ENCODE data around the gene ABLIM1. TPM values are rescaled to one million over a fixed set of nuclear protein-coding genes. Genes with fewer than 3 reads are reported as not detected.

The ABLIM1 gene
- total and polyA plus RNA-seq, 2 of the 13 experiments (the other 11 are each of a cell fraction or from before 2014, with no cell fraction given): 59.4 to 92.7 TPM

DNA sequence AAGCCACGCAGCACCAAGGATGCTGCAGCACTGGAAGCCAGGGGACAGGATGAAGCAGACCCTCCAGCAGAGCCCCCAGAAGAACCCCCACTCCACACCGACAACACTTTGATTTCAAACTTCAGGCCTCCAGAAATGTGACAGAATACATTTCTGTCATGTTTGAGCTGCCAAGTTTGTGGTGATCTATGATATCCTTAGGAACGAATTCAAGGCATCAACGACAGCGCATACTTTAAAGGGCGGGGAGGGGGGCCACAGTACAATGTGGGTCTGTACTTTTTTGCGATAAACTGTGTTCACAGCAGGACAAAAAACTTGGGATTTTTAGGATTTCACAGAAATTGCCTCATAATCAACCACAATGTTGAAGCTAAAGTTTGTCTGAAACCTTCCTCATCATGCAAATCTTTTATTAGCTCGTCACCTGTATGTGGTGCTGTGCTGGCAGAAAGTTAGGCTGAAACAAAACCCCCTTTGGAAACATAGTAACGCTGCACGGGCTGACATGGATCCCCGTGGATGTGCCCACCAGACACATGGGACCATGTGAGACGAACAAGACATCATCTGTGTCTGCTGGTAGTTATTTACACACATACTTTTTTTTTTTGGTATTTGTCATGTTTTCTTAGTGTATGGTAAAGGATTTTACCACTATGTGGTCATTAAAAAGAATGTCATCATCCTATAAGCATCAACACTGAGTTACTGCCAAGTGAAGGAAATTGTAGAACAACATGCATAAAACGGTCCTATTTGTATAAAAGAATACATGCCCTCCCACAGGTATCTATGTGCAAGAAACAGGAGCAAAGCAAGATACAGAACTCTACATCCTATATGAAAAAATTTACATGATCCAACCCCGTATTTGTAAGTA is 140.5 kb downstream of the ABLIM1 start:
- ATAC-seq: no peak

DNA sequence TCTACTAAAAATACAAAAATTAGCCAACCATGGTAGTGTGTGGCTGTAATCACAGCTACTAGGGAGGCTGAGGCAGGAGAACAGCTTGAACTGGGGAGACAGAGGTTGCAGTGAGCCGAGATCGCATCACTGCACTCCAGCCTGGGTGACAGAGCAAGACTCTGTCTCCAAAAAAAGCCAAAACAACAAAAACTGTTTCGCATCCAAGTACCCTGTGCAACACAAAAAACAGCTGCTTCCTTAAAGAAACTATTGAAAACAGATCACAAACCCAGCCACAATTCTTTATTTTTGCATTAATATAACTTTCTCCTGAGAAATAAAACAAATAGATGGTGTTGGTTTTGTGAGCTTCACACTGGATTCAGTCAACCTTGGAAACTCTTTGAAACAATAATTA is 141.7 kb downstream of the ABLIM1 start:
- Histone ChIP-seq H4K20me1 (ENCODE audit: insufficient read depth, low read length) (peaks cover 29% of the 10 kb centered on the region), H3K27me3 (ENCODE audit: control insufficient read depth in 1 of 2, insufficient read depth in 2 of 2, low read length in 2 of 2) (no peaks in the 10 kb centered on the region), H3K79me2 (ENCODE audit: insufficient read depth, low read length) (peaks cover 99% of the 10 kb centered on the region), H3K36me3 (replicated peaks in 1 of 2; ENCODE audit: control insufficient read depth in 1 of 2, insufficient read depth in 2 of 2, low read length in 2 of 2) (peaks cover 4 to 23% of the 10 kb centered on the region in 2 experiments; a peak in 4 of 5 replicates), H3K27ac (ENCODE audit: extremely low read length, insufficient read depth, low read length) (no peak overlapping the region), H3K9me3 (ENCODE audit: low read length) (no peaks in the 10 kb centered on the region), H3K4me1 (ENCODE audit: insufficient read depth, low read length) (peaks cover 96% of the 10 kb centered on the region), H3K4me2 (ENCODE audit: low read depth, low read length) (no peak overlapping the region), H3K9ac (ENCODE audit: insufficient read depth, low read depth, low read length) (no peak overlapping the region), H3K4me3 (replicated peaks in 1 of 3; ENCODE audit: insufficient read depth in 1 of 3, low read depth in 2 of 3, low read length in 3 of 3) (no peak overlapping the region), H2AFZ (ENCODE audit: low read length) (no peak overlapping the region)
- DNase-seq (ENCODE audit: low spot score) (no peak), FAIRE-seq (no peak), ATAC-seq (no peak)
- ChIA-PET CTCF (ENCODE audit: low intra/inter-chr PET ratio, low total read pairs) (no interaction called here), POLR2A (interaction anchor here (1.2 kb wide), 1 partner anchor 11 kb away, joined by 3 read pairs; no protein-coding TSS in a partner anchor)
- WGBS (ENCODE audit: low lambda C conversion rate): 98% methylated on average over 3 of the region's 3 CpGs
- intact Hi-C loops (cut with micrococcal nuclease; ENCODE audit: unreplicated experiment): no loop called here
- in situ Hi-C loops (cut with HindIII; ENCODE audit: extremely low pct_ligation_motif_present, low pct_unique_long_range_greater_than_20kb): no loop called here
- no TSS peak for BruUV-seq (replicated peaks)
- no peak for TF ChIP-seq MIER3 (CRISPR knock-in tag; IDR thresholded peaks at IDR 0.05; ENCODE audit: borderline replicate concordance)
- TF ChIP-seq ZNF672 (CRISPR knock-in tag; IDR thresholded peaks at IDR 0.05): no peak
- no peak for TF ChIP-seq ZNF530 (CRISPR knock-in tag; IDR thresholded peaks at IDR 0.05; ENCODE audit: low read depth)
- TF ChIP-seq, protein P1, sequence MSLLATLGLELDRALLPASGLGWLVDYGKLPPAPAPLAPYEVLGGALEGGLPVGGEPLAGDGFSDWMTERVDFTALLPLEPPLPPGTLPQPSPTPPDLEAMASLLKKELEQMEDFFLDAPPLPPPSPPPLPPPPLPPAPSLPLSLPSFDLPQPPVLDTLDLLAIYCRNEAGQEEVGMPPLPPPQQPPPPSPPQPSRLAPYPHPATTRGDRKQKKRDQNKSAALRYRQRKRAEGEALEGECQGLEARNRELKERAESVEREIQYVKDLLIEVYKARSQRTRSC (CRISPR knock-in tag; IDR thresholded peaks at IDR 0.05; ENCODE audit: low read depth): no peak
- no peak for TF ChIP-seq IKZF1 (IDR thresholded peaks at IDR 0.05)
- TF ChIP-seq, protein P2, sequence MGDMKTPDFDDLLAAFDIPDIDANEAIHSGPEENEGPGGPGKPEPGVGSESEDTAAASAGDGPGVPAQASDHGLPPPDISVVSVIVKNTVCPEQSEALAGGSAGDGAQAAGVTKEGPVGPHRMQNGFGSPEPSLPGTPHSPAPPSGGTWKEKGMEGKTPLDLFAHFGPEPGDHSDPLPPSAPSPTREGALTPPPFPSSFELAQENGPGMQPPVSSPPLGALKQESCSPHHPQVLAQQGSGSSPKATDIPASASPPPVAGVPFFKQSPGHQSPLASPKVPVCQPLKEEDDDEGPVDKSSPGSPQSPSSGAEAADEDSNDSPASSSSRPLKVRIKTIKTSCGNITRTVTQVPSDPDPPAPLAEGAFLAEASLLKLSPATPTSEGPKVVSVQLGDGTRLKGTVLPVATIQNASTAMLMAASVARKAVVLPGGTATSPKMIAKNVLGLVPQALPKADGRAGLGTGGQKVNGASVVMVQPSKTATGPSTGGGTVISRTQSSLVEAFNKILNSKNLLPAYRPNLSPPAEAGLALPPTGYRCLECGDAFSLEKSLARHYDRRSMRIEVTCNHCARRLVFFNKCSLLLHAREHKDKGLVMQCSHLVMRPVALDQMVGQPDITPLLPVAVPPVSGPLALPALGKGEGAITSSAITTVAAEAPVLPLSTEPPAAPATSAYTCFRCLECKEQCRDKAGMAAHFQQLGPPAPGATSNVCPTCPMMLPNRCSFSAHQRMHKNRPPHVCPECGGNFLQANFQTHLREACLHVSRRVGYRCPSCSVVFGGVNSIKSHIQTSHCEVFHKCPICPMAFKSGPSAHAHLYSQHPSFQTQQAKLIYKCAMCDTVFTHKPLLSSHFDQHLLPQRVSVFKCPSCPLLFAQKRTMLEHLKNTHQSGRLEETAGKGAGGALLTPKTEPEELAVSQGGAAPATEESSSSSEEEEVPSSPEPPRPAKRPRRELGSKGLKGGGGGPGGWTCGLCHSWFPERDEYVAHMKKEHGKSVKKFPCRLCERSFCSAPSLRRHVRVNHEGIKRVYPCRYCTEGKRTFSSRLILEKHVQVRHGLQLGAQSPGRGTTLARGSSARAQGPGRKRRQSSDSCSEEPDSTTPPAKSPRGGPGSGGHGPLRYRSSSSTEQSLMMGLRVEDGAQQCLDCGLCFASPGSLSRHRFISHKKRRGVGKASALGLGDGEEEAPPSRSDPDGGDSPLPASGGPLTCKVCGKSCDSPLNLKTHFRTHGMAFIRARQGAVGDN (CRISPR knock-in tag; IDR thresholded peaks at IDR 0.05): no peak
- no peak for TF ChIP-seq FOXA3 (CRISPR knock-in tag; IDR thresholded peaks at IDR 0.05)
- no peak for TF ChIP-seq YY1 (IDR thresholded peaks at IDR 0.05; ENCODE audit: insufficient read depth, insufficient replicate concordance, low read depth, low read length)
- no peak for TF ChIP-seq REXO4 (CRISPR knock-in tag; IDR thresholded peaks at IDR 0.05; ENCODE audit: borderline replicate concordance)
- TF ChIP-seq, protein P3, sequence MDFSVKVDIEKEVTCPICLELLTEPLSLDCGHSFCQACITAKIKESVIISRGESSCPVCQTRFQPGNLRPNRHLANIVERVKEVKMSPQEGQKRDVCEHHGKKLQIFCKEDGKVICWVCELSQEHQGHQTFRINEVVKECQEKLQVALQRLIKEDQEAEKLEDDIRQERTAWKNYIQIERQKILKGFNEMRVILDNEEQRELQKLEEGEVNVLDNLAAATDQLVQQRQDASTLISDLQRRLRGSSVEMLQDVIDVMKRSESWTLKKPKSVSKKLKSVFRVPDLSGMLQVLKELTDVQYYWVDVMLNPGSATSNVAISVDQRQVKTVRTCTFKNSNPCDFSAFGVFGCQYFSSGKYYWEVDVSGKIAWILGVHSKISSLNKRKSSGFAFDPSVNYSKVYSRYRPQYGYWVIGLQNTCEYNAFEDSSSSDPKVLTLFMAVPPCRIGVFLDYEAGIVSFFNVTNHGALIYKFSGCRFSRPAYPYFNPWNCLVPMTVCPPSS (IDR thresholded peaks at IDR 0.05): no peak

More for the DNA sequence above, 140.5 kb downstream of the ABLIM1 start:
- intact Hi-C loops (cut with micrococcal nuclease; ENCODE audit: unreplicated experiment) (no loop called here), in situ Hi-C loops (cut with HindIII; ENCODE audit: extremely low pct_ligation_motif_present, low pct_unique_long_range_greater_than_20kb) (no loop called here)
- Histone ChIP-seq H2AFZ (ENCODE audit: low read length) (no peak overlapping the region), H3K4me3 (replicated peaks in 1 of 3; ENCODE audit: insufficient read depth in 1 of 3, low read depth in 2 of 3, low read length in 3 of 3) (no peak overlapping the region), H4K20me1 (ENCODE audit: insufficient read depth, low read length) (peaks cover 29% of the 10 kb centered on the region), H3K4me2 (ENCODE audit: low read depth, low read length) (no peak overlapping the region), H3K9me3 (ENCODE audit: low read length) (no peaks in the 10 kb centered on the region), H3K36me3 (replicated peaks in 1 of 2; ENCODE audit: control insufficient read depth in 1 of 2, insufficient read depth in 2 of 2, low read length in 2 of 2) (peaks cover 5 to 23% of the 10 kb centered on the region in 2 experiments; a peak in 3 of 5 replicates), H3K27ac (ENCODE audit: extremely low read length, insufficient read depth, low read length) (no peak overlapping the region), H3K79me2 (ENCODE audit: insufficient read depth, low read length) (peaks cover 99% of the 10 kb centered on the region), H3K4me1 (ENCODE audit: insufficient read depth, low read length) (peaks cover 96% of the 10 kb centered on the region), H3K27me3 (ENCODE audit: control insufficient read depth in 1 of 2, insufficient read depth in 2 of 2, low read length in 2 of 2) (no peaks in the 10 kb centered on the region), H3K9ac (ENCODE audit: insufficient read depth, low read depth, low read length) (no peak overlapping the region)
- ChIA-PET POLR2A (interaction anchor here (2.2 kb wide), 1 partner anchor 9 kb away, joined by 12 read pairs; no protein-coding TSS in a partner anchor), CTCF (ENCODE audit: low intra/inter-chr PET ratio, low total read pairs) (no interaction called here)
- TF ChIP-seq ZNF3 (CRISPR knock-in tag; IDR thresholded peaks at IDR 0.05): no peak
- TF ChIP-seq TOPORS (CRISPR knock-in tag; IDR thresholded peaks at IDR 0.05): no peak
- no peak for TF ChIP-seq ZNF883 (CRISPR knock-in tag; IDR thresholded peaks at IDR 0.05; ENCODE audit: not compliant biosample characterization)
- no peak for TF ChIP-seq ZNF343 (CRISPR knock-in tag; IDR thresholded peaks at IDR 0.05)
- BruUV-seq (replicated peaks): no TSS peak
- DNase-seq (ENCODE audit: low spot score): no peak
- WGBS (ENCODE audit: low lambda C conversion rate): 98% methylated on average over 13 of the region's 14 CpGs
- no peak for FAIRE-seq

Data from HepG2 (cell line).